Non-pigmented ciliary epithelial cell (primary cell): ENCODE measurements around the gene ETS2.

Experiments
- DNase-seq: peaks from one replicate; pipeline ENCODE4 v3.0.0-alpha.2; 2010; ENCODE audit warnings: low read depth

ETS2 gene

DNA sequence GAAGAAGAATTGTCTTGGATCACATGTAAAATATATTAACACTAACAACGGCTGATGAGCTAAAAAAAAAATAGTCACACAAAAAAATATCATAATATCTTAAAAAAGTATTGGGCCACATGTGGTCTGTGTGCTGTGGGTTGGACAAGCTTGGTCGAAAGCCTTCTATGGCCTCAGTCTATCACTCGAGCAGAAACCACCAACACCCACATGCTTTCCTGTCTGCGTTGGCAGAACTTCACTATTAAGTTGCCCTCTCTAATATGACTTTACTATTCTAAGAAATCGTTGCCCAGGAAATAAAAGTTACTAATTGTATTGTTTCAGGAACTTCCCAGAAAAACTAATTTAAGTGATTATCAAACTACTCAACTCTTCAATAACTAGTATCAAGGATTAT, 28.2 kb upstream of the ETS2 start:
- no peak for DNase-seq

DNA sequence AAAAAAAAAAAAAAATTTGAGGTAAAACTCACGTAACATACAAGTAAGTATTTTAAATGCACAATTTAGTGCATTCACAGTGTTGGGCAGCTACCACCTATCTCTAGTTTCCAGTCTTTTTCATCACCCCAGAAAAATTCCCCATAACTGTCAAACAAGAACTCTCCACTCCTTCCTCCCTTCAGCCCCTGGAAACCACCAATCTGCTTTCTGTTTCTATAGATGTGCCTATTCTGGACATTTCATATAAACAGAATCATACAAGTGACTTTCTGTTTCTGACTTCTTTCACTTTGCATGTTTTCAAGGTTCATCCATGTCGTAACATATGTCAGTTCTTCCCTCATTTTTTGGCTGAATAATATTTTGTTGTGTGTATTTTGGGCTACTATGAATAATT, 24.9 kb upstream of the ETS2 start:
- no peak for DNase-seq

DNA sequence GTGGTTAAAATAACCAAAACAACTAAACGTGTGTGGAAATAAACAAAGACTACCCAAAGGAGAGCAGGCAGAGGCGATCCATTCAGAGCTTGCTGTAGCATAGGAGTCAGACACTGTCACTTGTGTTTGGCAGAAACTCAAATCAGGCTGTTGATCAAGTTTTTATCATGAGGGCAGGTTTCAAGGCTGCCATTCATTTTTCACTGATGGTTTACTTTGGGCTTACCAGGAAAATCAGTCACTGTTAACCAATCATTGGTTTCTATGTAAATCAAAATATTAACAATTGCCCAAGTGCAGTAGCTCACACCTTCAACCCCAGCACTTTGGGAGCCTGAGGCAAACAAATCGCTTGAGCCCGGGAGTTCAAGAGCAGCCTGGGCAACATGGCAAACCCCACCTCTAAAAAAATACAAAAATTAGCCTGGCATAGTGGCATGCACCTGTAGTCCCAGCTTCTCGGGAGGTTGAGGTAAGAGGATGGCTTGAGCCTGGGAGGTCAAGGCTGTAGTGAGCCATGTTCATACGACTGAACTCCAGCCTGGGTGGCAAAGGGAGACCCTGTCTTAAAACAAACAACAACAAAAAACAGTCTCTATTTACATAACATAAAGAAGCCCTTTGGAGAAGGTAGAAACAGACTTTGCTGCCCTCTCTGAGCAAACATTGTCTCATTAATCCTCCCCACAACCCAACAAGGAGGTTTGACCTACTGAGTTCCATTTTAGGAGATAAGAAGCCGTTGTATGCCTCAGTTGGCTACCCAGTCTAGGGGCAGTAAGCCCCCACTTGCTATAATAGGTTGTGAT, 21.1 kb upstream of the ETS2 start:
- no peak for DNase-seq

DNA sequence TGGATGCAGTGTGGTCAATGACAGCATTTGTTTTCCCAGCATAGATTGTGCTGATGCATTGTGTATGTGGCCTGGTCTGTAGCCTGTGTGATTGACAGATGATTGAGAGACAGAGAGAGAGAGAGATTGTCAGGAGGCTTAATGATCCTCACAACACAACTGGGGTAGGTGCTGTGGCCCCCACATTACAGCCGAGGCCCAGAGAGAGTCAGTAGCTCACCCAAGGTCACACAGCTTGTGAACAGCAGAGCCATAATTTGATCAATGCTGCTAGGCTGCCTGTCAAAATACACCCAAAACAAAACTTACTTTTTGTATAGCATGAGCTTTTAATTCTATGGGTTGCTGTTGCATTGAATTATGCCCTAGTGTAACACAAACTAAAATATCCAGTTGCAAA, 20.2 kb upstream of the ETS2 start:
- DNase-seq = no peak

DNA sequence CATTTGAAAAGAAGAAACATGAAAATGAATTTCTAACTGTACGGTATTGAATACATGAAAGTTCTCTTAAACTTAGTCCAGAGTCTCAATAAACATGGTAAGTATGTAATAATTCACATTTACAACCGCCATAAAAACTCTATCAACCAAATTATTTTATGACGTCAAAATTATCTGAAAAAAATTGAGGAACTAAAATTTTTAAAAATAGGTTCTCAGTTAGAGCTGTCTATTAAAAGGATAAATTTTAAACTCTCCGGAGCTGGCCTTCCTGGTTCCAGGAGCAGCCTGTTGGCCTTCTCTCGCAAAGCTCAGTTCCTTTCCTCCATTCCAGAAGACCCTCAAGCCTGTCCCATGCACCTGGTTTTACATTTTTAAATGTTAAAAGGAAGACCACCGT, 18.7 kb upstream of the ETS2 start:
- DNase-seq = no peak

DNA sequence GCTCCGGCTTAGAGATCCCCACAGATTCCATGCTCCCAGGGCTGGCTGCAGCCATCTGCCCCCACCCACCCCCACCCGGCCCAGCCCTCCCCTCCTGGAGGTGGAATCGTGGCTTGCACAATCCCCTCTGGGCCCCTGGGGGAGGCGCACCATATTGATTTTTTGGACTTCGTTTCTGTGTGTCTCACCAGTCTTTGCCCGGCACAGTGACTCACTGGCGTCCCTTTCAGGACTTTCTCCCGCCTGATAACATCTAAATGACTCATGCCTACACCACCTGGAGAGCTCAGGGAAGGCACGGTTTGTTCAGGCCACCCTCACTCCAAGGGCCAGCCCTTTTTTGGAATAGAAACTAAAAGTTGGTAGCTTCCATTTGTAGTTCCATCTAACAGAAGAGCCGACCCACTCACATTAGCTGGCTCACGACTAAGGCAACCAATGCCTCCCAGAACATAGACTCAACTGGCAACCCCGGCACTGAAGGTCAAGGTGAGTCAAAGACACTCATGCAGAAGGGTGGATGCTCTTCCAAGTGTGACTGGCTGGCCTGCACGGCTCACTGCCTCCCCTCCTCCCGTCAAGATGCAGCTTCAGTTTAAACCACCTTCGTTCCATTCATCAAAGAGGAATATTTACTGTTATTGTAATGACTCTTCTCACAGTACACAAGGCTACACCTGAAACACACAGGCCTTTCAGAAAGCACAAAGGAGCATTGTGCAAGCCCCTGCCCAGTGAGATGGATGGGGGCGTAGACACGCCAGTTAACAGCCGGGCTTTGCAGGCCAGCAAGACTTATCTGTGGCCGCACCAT, 18.1 kb upstream of the ETS2 start:
- no peak for DNase-seq

DNA sequence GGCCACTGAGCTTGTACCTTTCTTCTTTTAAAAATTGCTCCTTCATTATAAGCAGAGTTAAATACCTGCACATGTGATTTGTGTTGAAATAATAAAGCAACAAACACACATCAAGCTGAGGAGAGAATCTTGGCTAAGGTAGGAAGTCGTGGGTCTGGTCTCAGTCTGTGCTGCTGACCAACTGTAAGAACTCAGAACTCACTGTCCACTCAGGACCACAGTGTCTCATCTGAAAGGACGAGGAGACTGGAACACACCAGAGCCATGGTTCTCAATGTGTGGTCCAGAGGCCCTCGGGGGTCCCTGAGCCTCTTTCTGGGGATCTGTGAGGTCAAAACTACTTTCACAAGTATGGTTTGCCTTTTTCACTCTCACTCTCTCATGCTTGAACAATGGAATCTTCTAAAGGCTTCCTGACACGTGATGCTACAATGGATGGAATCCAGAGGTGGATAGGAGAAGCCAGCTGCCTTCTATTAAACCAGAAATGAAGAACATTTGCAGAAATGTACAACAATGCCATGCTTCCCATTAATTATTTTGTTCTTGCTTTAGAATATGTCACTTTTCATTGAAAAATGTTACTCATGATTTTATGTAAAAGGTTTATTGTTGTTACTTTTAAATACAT, 17.3 kb upstream of the ETS2 start:
- no peak for DNase-seq

DNA sequence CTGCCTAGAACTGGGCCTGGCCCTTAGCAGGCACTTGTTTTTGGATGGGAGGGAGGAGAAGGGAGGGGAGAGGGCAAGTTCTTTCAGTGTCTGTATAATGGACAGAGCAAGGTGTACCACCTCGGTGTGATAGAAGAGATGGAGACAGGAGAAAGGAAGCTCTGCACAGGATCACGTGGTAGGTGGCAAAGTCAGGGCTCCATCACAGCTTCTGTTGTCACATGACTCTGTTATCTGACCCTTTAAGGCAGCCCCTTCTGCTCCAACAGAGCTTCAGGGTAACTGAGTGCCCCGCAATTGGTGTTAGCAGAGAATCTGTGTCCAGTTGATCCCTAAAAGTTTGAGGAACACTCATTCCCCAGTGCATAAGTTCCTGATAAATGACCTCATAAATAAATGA, 16.5 kb upstream of the ETS2 start:
- no peak for DNase-seq

DNA sequence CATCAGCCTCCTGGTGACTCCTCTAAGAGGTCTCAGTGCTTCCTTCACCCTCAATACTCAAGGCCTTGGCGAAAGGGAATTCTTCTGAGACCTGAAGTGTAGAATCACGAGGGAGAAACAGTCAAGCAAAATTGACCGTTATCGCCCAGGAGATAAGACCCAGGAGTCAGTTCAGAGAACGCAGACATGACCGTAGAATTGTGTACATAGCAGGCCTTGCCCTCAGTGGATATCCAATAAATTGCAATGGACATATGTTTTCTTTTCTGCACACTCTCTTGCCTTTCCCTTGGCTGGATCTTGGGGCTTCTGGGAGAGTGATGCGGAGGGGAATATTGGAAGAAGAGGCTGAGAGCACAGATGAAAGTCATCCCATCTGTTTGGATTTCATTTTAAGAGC, 15.7 kb upstream of the ETS2 start:
- DNase-seq = no peak

DNA sequence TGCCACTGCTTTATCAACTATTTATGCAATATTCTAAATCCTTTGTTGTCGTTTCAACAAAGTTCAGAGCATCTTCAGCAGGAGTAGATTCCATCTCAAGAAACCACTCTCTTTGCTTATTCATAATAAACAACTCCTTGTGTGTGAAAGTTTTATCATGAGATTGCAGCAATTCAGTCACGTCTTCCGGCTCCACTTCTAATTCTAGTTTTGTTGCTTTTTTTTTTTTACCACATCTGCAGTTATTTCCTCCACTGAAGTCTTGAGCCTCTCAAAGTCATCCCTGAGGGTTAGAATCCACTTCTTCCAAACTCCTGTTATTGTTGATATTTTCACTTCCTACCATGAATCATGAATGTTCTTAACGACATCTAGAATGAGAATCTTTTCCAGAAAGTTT, 14.8 kb upstream of the ETS2 start:
- no peak for DNase-seq

DNA sequence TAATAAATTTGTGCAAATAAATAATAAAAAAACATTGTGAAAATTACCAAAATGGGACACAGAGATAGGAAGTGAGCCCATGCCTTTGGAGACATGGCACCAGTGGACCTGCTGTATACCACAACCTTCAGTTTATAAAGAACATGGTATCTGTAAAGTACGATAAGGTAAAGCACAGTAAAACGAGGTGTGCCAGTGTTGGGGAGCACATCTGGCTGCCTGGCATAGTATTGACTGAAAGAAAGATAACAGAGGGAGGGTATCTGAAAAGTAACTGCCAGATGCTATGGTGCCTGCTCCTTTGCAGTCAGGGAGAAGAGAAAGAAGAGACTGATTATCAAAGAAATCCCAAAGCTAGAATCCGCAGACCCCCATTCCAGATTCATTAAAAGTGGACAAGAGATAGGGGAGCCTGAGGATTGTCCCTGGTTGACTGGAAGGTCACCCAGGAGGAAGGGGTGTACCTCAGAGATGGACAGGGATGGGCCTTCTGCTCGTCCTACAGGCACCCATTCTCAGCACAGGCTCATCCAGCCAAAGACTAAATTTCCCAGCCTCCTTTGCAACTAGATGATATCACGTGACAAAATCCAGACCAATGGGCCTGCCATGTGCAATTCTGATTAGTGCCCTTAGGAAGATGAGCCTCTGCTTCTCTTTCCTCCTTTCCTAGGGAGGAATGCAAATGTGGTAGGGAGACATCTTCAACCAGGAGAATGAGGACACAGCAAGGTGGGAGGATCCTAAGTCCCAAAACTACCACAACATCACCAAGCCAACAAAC, 12.9 kb upstream of the ETS2 start:
- no peak for DNase-seq

DNA sequence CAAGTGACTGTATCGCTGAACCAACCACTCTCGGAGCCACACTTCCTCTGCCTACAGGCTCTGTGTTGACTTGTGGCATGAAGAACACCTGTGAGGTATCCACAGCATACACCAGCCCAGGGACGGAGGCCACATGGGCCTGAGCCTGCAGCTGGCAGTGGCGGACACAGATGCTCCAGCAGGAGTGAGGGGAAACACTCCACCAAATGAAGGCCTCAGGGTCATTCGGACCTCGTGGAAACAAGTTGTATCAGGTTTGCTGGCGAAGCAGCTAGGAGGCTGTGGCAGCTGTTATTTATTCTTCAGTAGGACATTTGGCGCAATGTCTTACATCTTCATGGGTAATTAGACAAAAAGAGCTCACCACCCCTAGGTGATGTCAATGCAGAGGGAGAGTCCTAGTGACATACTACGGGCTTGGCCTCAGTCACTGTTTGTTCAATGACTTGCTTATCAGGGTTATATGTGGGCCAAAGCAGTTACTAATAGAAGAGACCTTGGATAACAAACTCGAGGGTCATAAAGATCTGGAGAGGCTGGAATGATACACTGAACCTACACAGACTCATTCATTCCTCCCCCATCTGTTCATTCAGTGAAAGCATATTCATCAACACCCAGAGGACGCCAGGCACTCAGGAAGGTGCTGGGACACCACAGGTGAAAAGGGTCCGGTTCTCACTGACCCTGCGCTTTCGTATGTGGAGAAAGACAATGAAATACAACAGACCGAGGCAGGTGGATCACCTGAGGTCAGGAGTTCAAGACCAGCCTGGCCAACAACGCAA, 11.6 kb upstream of the ETS2 start:
- DNase-seq = no peak

DNA sequence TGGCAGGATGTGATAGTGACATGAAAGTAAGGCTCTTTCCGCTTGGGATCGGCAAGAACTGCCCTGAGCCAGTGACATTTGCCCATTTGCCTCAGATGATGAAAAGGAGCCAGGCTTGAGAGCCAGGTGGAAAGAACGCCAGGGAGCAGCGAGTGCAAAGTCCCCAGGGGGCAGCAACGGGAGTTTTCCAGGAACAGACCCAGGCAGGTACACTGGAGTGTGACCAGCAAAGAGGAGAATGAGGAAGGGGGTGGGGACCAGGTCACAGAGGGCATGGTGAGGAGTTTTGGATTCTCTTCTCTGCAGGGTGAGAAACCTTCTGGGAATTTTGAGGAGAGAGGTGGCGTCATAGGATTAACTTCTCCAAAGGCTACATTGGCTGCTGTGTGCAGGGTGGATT, 10.8 kb upstream of the ETS2 start:
- DNase-seq = no peak

DNA sequence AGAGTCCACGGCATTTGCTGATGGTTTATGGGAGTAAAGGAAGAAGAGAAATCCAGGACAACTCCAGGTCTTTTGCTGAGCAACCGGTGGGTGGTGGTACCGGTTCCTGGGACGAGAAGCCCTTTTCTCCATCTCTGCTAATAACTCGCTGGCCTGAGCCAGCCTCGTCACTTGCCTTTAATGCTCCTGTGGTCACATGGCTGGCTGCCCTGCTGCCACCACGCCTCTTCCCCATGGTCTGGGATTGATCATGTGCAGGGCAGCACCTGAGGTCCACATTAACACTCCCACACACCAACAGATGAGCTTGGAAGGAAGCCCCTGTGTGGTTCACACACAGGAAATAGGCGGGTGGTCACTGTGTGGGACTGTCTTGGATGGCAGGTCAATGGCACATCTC, 10.3 kb upstream of the ETS2 start:
- DNase-seq = no peak

DNA sequence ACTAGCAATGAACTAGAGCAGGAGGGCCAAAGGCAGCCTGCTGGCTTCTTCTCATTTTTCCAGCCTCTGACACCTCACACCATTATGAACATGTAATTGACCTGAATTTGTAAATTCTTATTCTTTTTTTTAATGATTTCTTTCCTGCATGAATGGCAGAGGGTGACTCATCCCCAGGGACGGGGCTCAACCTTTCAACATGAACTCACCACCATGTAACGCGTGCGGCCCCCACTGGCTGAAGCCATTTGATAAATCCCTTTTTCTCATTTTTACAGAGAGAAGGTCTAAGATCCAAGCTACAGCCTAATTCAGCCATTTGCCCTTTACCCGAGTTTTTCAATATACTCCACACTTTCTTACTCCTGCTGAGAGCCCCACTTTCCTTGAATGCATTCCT, 9.3 kb upstream of the ETS2 start:
- DNase-seq = no peak

DNA sequence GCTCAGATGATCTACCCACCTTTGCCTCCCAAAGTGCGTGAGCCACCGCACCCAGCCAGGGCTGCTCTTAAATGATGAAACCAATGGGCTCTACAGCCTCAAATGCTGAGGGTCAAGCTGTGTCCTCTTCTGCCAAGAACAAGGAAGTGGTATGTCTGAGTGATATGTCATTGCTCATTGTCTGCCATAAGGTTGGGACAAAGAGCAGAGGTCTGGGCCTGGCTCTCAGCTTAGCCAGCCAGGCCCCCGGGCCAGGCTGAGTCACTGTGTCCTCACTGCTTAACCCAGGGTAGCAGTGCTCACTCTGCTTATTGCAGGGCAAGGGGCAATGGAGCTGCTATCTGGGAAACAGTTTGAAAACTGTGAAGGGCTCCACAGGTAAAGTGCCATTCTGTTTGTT, 8.3 kb upstream of the ETS2 start:
- DNase-seq = no peak

DNA sequence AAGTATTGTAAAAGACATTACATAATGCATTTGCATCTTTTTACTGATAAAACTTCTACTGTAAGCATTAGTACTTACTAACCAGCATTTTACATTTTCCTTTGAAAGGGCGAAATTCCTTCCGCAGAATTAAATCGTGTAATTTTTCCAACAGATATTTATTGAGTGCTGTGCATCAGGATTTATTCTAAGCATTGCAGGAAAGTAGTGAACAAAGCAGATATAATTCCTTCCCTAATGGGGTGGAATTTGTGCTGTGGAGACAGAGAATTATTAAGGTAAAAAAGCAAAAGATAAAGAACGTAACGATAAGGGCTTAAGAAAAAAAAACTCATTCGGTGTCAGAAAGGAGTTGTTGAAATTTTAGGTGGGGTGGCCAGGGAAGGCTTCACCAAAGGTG, 7.6 kb upstream of the ETS2 start:
- DNase-seq = no peak

DNA sequence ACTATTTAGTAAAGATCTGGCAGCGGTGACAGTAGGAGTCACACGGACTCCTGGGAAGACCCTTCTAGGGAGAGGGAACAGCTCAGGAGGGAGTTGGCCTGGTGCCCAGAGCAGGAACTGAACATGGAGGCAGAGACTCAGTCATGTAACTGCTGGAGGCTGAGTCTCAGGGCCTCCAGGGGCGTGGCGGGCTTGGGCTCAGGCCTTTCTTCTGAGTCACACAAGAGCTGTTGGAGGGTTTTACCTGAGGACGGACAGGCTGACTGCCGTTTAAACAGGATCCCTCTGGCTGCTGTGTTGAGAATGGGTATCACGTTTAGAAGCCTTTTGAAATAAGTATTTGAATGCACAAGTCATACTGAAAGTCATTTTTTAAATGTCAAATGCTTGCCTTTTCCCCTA, 7.2 kb upstream of the ETS2 start:
- DNase-seq = no peak

DNA sequence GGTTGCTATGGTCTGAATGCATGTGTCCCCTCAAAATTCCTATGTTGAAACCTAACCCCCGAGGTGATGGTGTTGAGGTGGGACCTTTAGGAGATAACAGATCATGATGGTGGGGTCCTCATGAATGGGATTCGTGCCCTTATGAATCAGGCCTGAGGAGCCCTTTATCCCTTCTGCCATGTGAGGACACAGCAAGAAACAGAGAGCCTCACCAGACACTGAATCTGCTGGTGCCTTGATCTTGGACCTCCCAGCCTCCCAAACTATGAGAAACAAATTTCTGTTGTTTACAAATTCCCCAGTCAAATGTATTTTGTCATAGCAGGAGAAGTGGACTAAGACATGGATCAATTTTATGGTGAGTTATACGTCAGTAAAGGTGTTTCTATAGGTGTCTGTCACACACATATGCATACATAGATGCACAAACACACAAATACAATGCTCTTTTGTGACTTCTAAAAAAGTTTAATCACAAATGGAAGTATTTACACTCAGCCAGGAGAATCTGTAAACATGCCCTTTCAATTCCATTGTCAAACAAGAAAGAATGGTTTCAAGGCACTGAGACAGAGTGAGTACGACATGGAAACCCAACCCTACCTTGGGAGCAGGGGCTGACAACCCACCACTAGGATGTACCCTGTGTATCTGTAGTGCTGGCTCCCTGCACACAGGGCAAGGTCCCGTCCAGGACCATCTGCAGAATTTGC, 5.5 kb upstream of the ETS2 start:
- DNase-seq = no peak

DNA sequence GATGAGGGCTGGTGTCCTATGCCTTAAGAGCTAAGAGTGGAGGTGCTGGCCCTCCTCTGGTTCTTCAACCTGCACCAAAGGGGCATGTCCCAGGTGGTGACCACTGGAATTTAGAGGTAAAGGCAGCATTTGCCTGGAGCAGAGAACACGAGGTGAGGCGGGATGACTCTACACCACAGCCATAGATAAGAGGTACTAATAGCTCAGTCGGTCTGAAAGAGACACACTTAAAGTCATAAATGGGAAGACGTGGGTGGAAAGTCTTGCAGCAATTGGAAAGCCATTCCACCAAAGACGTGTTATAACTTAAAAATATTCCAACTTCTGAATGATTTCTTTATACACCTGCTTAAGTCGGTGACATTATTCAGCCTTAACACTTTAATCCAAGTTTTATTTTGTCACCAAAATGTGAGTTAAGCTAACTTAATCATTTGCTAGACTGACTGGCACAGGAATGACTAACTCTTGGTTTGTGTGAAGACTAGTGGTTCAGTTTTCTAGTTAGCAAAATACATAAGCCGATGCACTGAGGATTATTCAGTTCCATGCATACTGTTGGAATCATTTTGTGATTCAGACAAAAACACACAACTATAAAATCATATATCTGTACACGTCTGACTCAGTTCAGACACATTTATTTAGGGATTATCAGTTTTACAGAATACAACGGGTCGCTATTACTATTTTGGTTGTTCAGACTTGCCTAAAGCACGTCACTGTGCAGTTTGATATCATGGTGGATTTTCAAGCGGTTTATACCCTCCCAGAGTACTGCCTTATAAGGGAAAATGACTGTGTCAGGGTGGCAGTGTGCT, 4.6 kb upstream of the ETS2 start:
- no peak for DNase-seq
